Hepatocyte (in vitro differentiated cells): ENCODE measurements around the gene PMPCA.

ENCODE experiments used
- CTCF ChIP-seq: fragments of 200-600 bp; sonication (generic); IDR thresholded peaks from 2 replicates; pipeline ENCODE4 v1.5.1; 2016; ENCODE audit warnings: antibody characterized with exemption, mild to moderate bottlenecking; ENCODE audit not compliant: poor library complexity
- EZH2 ChIP-seq: fragments of 200-600 bp; sonication (generic); IDR thresholded peaks from 2 replicates; pipeline ENCODE4 v1.6.1; 2016; ENCODE audit warnings: antibody characterized with exemption, mild to moderate bottlenecking, borderline replicate concordance
- EZH2phosphoT487 ChIP-seq: fragments of 200-600 bp; sonication (generic); IDR thresholded peaks from one replicate; pipeline ENCODE4 v1.6.1; 2018; ENCODE audit warnings: antibody characterized with exemption, mild to moderate bottlenecking, low read depth, moderate library complexity; ENCODE audit not compliant: unreplicated experiment, severe bottlenecking

- TF ChIP-seq CTCF = no peak
- no peak for TF ChIP-seq EZH2phosphoT487
- no peak for TF ChIP-seq EZH2
Observed at GRCh38 chr9:136409557-136410455, 652 bp upstream of the PMPCA start.
